Measurements from ENCODE around the gene FAM151A. TPM values are rescaled to one million over a fixed set of nuclear protein-coding genes. Genes with fewer than 3 reads are reported as not detected.

Gene FAM151A
- total RNA-seq, 2 experiments from 2014 or later: not detected

Other genes starting within 250 kb of the FAM151A start
- 100 to 1,000 TPM in 1 of 2 experiments, 10 to 100 TPM in 1; 88.7 to 116 TPM for gene SSBP3, start 217.1 kb downstream of the FAM151A start, total RNA-seq
- gene ACOT11, start 75.3 kb downstream of the FAM151A start, total RNA-seq: under 1 TPM; 0.58 to 0.96 TPM
- gene MROH7, start 18.3 kb upstream of the FAM151A start, total RNA-seq: not detected
- 10 to 100 TPM; 19.6 to 26.3 TPM for gene TTC4, start 92.3 kb upstream of the FAM151A start, total RNA-seq
- gene PARS2, start 141.0 kb upstream of the FAM151A start, total RNA-seq: 1 to 10 TPM; 5.0 to 6.4 TPM
- gene TTC22, start 177.8 kb upstream of the FAM151A start, total RNA-seq: 10 to 100 TPM in 1 of 2 experiments, 1 to 10 TPM in 1; 9.1 to 17.9 TPM